Esophagus muscularis mucosa (tissue), 3 donors: ENCODE data around the gene TMEM14A.

ENCODE experiments used
- CTCF ChIP-seq, 3 experiments: fragments of 200-600 bp in 2 of 3; fragments of 450-650 bp in 1 of 3; sonication (generic) in 2 of 3; IDR thresholded peaks; one replicate each; pipeline ENCODE4 v1.5.1; 2017 to 2019; ENCODE audit warnings: antibody characterized with exemption in 3 of 3, mild to moderate bottlenecking in 2 of 3, moderate library complexity in 1 of 3
- POLR2A ChIP-seq: fragments of 450-650 bp; IDR thresholded peaks from one replicate; pipeline ENCODE4 v1.6.1; 2017; ENCODE audit warnings: antibody characterized with exemption, moderate library complexity, mild to moderate bottlenecking, low read depth
- POLR2AphosphoS5 ChIP-seq, 2 donors: sonication (generic); formaldehyde crosslinking; IDR thresholded peaks; one replicate each; pipeline ENCODE4 v1.6.1; 2017; ENCODE audit warnings: antibody characterized with exemption in 2 of 2

GRCh38 chr6:52666071-52666470 is 4.8 kb upstream of the TMEM14A start:
- no peak for TF ChIP-seq POLR2AphosphoS5 (IDR thresholded peaks at IDR 0.05)
- TF ChIP-seq CTCF (IDR thresholded peaks at IDR 0.05), result no peak
- no peak for TF ChIP-seq POLR2A
